Tibial nerve (tissue), 4 donors: ENCODE data around the gene P3H3. TPM values are rescaled to one million over a fixed set of nuclear protein-coding genes. Genes with fewer than 3 reads are reported as not detected.

ENCODE experiments used
- DNase-seq, 2 donors: peaks; one replicate each; pipeline ENCODE4 v3.0.0-alpha.2; 2019; ENCODE audit warnings: low spot score in 2 of 2
- H3K27ac ChIP-seq, 4 donors: fragments of 200-600 bp; sonication (generic) in 3 of 4; one replicate each; pipeline ENCODE4 v1.5.1; 2017 to 2019; ENCODE audit warnings: mild to moderate bottlenecking in 1 of 4
- H3K27me3 ChIP-seq, 2 donors: fragments of 200-600 bp; sonication (generic) in 1 of 2; one replicate each; pipeline versions ENCODE4 v1.5.1 to v1.6.0; 2017 to 2019
- H3K36me3 ChIP-seq, 3 donors: fragments of 200-600 bp; sonication (generic); one replicate each; pipeline ENCODE4 v1.5.1; 2018 to 2019
- H3K4me1 ChIP-seq, 4 donors: fragments of 200-600 bp; sonication (generic) in 3 of 4; one replicate each; pipeline ENCODE4 v1.5.1; 2017 to 2019
- H3K4me3 ChIP-seq, 4 donors: fragments of 200-600 bp; sonication (generic) in 3 of 4; one replicate each; pipeline ENCODE4 v1.5.1; 2017 to 2019; ENCODE audit warnings: mild to moderate bottlenecking in 1 of 4, moderate library complexity in 1 of 4
- H3K9me3 ChIP-seq, 4 donors: fragments of 200-600 bp; sonication (generic) in 3 of 4; one replicate each; pipeline ENCODE4 v1.5.1; 2017 to 2019
- EP300 ChIP-seq, 2 donors: sonication (generic); formaldehyde crosslinking; IDR thresholded peaks; one replicate each; pipeline ENCODE4 v1.6.1; 2017; ENCODE audit warnings: antibody characterized with exemption in 2 of 2, mild to moderate bottlenecking in 1 of 2
- POLR2A ChIP-seq, 2 donors: fragments of 450-650 bp; IDR thresholded peaks; one replicate each; pipeline ENCODE4 v1.6.1; 2017; ENCODE audit warnings: antibody characterized with exemption in 2 of 2, mild to moderate bottlenecking in 2 of 2, moderate library complexity in 2 of 2
- WGBS, 2 donors: methylation state at CpG; one replicate each; pipeline ENCODE4 v1.1.5; 2018; 5-methylcytosine and 5-hydroxymethylcytosine counted together
- total RNA-seq, 4 donors: library from RNA; depleted of rRNA; stranded (reverse); fragments of >200 nt; gene quantifications; one replicate each; pipeline ENCODE4 v1.1.0, GENCODE V29; 2016
- TF ChIP-seq, protein P1 (sequence below), 5 experiments: fragments of 200-600 bp in 3 of 5; fragments of 450-650 bp in 2 of 5; sonication (generic) in 3 of 5; IDR thresholded peaks; one replicate each; pipeline ENCODE4 v1.5.1; 2016 to 2019; ENCODE audit warnings: antibody characterized with exemption in 5 of 5, mild to moderate bottlenecking in 3 of 5, moderate library complexity in 2 of 5

Gene P3H3
- total RNA-seq, 4 donors from 2014 or later = 14.6 to 45.8 (median 36.4) TPM

DNA sequence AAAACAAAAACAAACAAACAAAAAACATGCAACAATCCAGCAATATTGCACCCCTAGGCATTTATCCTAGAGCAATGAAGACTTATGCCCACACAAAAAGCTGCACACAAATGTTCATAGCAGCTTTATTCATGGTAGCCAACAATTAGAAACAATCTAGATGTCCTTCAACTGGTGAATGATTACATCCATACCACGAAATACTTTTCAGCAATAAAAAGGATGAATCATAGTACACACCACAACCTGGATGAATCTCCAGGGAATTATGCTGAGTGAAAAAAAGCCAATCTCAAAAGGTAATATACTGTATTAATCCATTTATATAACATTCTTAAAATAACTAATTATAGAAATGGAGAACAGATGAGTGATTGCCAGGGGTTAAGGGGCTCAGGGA is 21.0 kb upstream of the P3H3 start:
- TF ChIP-seq POLR2A (IDR thresholded peaks at IDR 0.05) = no peak
- TF ChIP-seq, protein P1, sequence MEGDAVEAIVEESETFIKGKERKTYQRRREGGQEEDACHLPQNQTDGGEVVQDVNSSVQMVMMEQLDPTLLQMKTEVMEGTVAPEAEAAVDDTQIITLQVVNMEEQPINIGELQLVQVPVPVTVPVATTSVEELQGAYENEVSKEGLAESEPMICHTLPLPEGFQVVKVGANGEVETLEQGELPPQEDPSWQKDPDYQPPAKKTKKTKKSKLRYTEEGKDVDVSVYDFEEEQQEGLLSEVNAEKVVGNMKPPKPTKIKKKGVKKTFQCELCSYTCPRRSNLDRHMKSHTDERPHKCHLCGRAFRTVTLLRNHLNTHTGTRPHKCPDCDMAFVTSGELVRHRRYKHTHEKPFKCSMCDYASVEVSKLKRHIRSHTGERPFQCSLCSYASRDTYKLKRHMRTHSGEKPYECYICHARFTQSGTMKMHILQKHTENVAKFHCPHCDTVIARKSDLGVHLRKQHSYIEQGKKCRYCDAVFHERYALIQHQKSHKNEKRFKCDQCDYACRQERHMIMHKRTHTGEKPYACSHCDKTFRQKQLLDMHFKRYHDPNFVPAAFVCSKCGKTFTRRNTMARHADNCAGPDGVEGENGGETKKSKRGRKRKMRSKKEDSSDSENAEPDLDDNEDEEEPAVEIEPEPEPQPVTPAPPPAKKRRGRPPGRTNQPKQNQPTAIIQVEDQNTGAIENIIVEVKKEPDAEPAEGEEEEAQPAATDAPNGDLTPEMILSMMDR (IDR thresholded peaks at IDR 0.05) = no peak
- TF ChIP-seq EP300 (IDR thresholded peaks at IDR 0.05) = no peak

DNA sequence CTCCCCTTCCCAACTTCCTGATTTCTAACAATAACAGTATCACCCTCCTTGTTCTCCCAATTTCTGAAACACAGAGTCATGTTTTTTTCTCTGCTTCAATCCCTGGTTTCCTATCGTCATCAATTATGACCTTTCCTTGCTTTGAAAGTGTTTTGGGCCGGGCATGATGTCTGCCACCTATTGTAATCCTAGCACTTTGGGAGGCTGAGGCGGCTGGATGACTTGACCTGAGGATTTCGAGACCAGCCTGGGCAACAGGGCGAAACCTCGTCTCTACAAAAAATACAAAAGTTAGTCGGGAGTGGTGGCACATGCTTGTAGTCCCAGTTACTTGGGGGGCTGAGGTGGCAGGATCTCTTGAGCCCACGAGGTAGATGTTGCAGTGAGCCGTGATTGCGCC is 19.2 kb upstream of the P3H3 start:
- Histone ChIP-seq H3K4me1 (no peaks in the 10 kb centered on the region), H3K9me3 (no peaks in the 10 kb centered on the region), H3K36me3 (no peaks in the 10 kb centered on the region), H3K4me3 (no peak overlapping the region), H3K27me3 (no peaks in the 10 kb centered on the region), H3K27ac (no peak overlapping the region)
- 62 to 75% methylated on average over 10 of the region's 10 CpGs for WGBS, 2 donors
- no peak for DNase-seq
- no peak for TF ChIP-seq POLR2A (IDR thresholded peaks at IDR 0.05)
- no peak for TF ChIP-seq EP300 (IDR thresholded peaks at IDR 0.05)
- TF ChIP-seq, protein P1 (IDR thresholded peaks at IDR 0.05) = no peak

More for the DNA sequence above, 21.0 kb upstream of the P3H3 start:
- H3K9me3 ChIP-seq = no peaks in the 10 kb centered on the region
- no peak for DNase-seq
- no peak overlapping the region for H3K27ac ChIP-seq
- no peaks in the 10 kb centered on the region for H3K4me1 ChIP-seq
- H3K27me3 ChIP-seq = no peaks in the 10 kb centered on the region
- H3K4me3 ChIP-seq = no peak overlapping the region
- 71 to 77% methylated on average over 1 of the region's 1 CpG for WGBS, 2 donors
- no peaks in the 10 kb centered on the region for H3K36me3 ChIP-seq

DNA sequence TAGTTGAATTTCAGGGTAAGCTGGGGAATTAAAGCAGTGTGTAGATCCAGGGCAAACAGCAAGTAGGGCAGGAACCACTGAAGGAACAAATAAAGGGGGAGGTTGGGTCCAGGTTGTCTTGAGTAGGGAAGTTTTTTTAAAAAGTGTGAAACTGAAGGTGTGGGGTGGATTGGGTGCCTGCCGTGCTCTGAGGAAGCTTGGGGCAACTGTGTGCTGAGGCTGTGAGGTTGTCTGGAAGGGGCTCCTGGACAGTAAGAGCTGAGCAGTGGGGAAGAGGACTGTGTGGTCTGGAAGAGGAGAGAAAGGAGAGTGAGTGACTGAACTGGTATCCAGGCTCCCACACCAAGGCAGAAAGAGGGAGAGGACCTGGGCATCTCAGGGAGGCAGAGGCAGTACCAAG is 17.4 kb upstream of the P3H3 start:
- no peak for TF ChIP-seq POLR2A (IDR thresholded peaks at IDR 0.05)
- TF ChIP-seq, protein P1 (IDR thresholded peaks at IDR 0.05) = no peak
- no peak for TF ChIP-seq EP300 (IDR thresholded peaks at IDR 0.05)
- H3K27ac ChIP-seq = no peak overlapping the region
- H3K36me3 ChIP-seq = no peaks in the 10 kb centered on the region
- 52 to 68% methylated on average over 1 of the region's 1 CpG for WGBS, 2 donors
- no peak for DNase-seq
- no peak overlapping the region for H3K4me3 ChIP-seq
- no peaks in the 10 kb centered on the region for H3K9me3 ChIP-seq
- H3K27me3 ChIP-seq = peaks cover 0 to 9% of the 10 kb centered on the region in 2 donors
- H3K4me1 ChIP-seq = no peaks in the 10 kb centered on the region

DNA sequence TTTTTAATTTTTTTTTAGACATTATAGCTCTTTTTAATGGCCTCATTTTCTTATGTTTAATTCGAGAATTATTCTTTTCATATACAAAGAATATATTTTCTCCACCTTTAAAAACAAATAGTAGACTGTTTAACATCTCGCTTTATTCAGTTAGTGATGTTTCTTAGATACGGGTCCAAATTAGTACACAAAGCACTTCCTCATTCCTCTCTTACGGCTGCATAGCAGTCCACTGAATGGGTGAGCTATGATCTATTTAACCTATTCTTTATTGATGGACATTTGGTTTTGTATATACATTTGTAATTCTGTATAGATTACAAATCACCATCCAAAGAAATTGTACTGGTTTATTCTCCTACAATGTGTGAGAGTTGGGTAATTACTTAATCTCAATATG is 14.8 kb upstream of the P3H3 start:
- Histone ChIP-seq H3K27me3 (peaks cover 0 to 9% of the 10 kb centered on the region in 2 donors), H3K36me3 (no peaks in the 10 kb centered on the region), H3K4me3 (no peak overlapping the region), H3K27ac (no peak overlapping the region), H3K9me3 (no peaks in the 10 kb centered on the region), H3K4me1 (no peaks in the 10 kb centered on the region)
- TF ChIP-seq, protein P1 (IDR thresholded peaks at IDR 0.05) = no peak
- TF ChIP-seq EP300 (IDR thresholded peaks at IDR 0.05) = no peak
- no peak for TF ChIP-seq POLR2A (IDR thresholded peaks at IDR 0.05)
- WGBS, 2 donors = 44 to 46% methylated on average over 4 of the region's 4 CpGs
- no peak for DNase-seq

DNA sequence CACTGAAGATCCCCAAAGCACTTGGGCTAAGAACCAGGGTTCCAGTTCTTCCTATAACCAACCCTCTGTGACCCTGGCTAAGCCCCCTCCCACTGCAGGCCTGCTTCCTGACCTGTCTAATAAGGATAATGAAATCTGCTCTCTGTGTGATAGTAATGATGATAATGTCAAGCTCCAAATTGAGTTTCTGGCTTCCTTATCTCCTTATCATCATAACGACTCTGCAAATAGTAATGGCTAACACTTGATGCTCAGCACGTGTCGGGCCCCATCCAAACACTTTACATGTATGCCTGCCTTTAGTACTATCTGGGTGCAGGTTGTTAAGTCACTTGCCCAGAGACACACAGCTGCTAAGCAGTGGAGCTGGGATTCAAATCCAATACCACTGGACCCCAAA is 11.6 kb upstream of the P3H3 start:
- WGBS, 2 donors = 85 to 86% methylated on average over 3 of the region's 3 CpGs
- Histone ChIP-seq H3K9me3 (no peaks in the 10 kb centered on the region), H3K36me3 (no peaks in the 10 kb centered on the region), H3K27me3 (peaks cover 0 to 12% of the 10 kb centered on the region in 2 donors), H3K27ac (no peak overlapping the region), H3K4me1 (peaks cover 0 to 8% (median 2%) of the 10 kb centered on the region in 4 donors), H3K4me3 (no peak overlapping the region)
- TF ChIP-seq, protein P1 (IDR thresholded peaks at IDR 0.05) = no peak
- TF ChIP-seq POLR2A (IDR thresholded peaks at IDR 0.05) (no peak), EP300 (IDR thresholded peaks at IDR 0.05) (no peak)
- DNase-seq = no peak
